Lung (tissue), 12 donors: ENCODE results near the gene TYSND1. TPM values are rescaled to one million over a fixed set of nuclear protein-coding genes. Genes with fewer than 3 reads are reported as not detected.
"Not testable (repeated sequence)": the region's sequence is repeated elsewhere in the genome, so short reads cannot be mapped to it uniquely, and the experiment has no call there.

Experiments used
- ATAC-seq: fragments of 200-7000 bp; cut with Tn5 transposase; one replicate; pipeline ENCODE4 v1.9.1; 2020; ENCODE audit warnings: moderate number of reproducible peaks; ENCODE audit not compliant: insufficient read depth, low FRiP score
- DNase-seq, 3 donors: peaks; one replicate each; pipeline ENCODE4 v3.0.0-alpha.2; 2013 to 2017
- H3K27ac ChIP-seq, 2 donors: one replicate each; pipeline ENCODE4 v1.5.1; 2013; ENCODE audit warnings: mild to moderate bottlenecking in 2 of 2, moderate library complexity in 2 of 2, control low read depth in 1 of 2, inconsistent platforms in 1 of 2, low read depth in 1 of 2, low read length in 1 of 2
- H3K27me3 ChIP-seq, 3 donors: one replicate each; pipeline ENCODE4 v1.5.1; 2013; ENCODE audit warnings: low read length in 2 of 3; ENCODE audit not compliant: control insufficient read depth in 3 of 3, insufficient read depth in 3 of 3
- H3K36me3 ChIP-seq, 4 donors: one replicate each; pipeline ENCODE4 v1.5.1; 2013; ENCODE audit warnings: low read length in 4 of 4, mild to moderate bottlenecking in 1 of 4, moderate library complexity in 1 of 4; ENCODE audit not compliant: control insufficient read depth in 4 of 4, insufficient read depth in 4 of 4
- H3K4me1 ChIP-seq, 5 donors: one replicate each; pipeline ENCODE4 v1.5.1; 2013; ENCODE audit warnings: low read length in 5 of 5, mild to moderate bottlenecking in 2 of 5, moderate library complexity in 1 of 5; ENCODE audit not compliant: control insufficient read depth in 5 of 5, insufficient read depth in 5 of 5
- H3K4me3 ChIP-seq: one replicate; pipeline ENCODE4 v1.5.1; 2013; ENCODE audit warnings: mild to moderate bottlenecking, control low read depth, moderate library complexity
- H3K9ac ChIP-seq, 2 donors: one replicate each; pipeline ENCODE4 v1.5.1; 2013; ENCODE audit warnings: low read length in 2 of 2, control low read depth in 1 of 2; ENCODE audit not compliant: insufficient read depth in 1 of 2
- H3K9me3 ChIP-seq, 4 donors: one replicate each; pipeline ENCODE4 v1.5.1; 2013; ENCODE audit warnings: low read length in 3 of 4, mild to moderate bottlenecking in 1 of 4, moderate library complexity in 1 of 4; ENCODE audit not compliant: control insufficient read depth in 4 of 4, insufficient read depth in 3 of 4
- CTCF ChIP-seq: IDR thresholded peaks from 2 replicates; pipeline ENCODE4 v1.5.1; 2012; ENCODE audit warnings: mild to moderate bottlenecking; ENCODE audit errors: control extremely low read depth, extremely low read depth
- WGBS, 2 donors: extraction: QIAGEN DNeasy Blood & Tissue Kit; methylation state at CpG; one replicate each; pipeline ENCODE4 v1.1.7; 2013; 5-methylcytosine and 5-hydroxymethylcytosine counted together
- polyA plus RNA-seq, 2 donors: library from polyadenylated mRNA; stranded (reverse); fragments of 200-250 nt; gene quantifications; one replicate each; pipeline ENCODE4 v1.2.1, GENCODE V29; 2013
- total RNA-seq, 2 donors: library from RNA; depleted of rRNA in 1 of 2; stranded (reverse); fragments of >200 nt in 1 of 2; gene quantifications; one replicate each; pipeline ENCODE4 v1.2.1, GENCODE V29; 2014 to 2021
- donor health status: control.
- donor health status: control.
- donor health status: Bipolar disorder and iron deficiency.
- donor health status: healthy.
- donor health status: DM: yes; HTN: yes; CAD: no.

The TYSND1 gene
- total and polyA plus RNA-seq, 4 donors, result 7.5 to 14.9 (median 9.9) TPM

DNA sequence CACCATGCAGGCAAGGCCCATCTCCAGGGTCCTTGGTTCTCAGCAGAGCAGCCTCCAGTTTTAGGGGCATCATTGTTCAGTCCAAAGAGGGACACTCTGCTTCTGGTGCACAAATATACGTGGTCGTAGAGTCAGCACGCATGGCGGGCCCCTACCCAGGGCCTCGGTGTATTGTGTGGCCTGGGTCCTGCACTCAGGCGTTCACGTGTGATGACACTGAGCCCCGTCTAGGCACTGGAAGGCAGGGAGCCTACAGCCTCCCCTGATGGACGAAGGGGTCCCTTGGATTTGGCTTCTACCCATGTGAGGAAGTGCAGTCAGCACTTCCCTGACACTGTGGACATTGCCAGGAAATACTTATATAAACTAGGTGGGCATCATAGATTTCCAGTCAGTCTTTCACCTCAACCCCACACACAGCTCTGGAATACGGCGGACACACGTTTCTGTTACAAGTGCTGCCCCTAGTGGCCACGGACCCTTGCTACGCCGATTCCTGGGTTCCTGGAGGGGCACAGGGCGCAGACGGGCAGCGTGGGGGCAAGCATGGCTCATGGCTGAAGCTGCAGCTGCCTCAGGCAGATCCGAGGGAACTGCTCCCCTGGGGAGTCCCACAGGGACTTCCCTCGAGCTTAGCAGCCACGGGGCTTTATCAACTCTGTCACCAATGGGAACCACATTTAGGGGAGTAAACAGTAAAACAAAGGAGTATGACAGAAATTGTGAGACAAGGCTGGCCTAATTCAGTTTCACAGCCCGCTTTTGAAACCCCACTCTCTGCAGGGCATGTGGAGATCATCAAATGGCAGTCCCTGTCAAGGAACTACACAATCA, 39.3 kb downstream of the TYSND1 start:
- no peak for DNase-seq
- Histone ChIP-seq H3K9me3 (no peaks in the 10 kb centered on the region), H3K4me1 (no peaks in the 10 kb centered on the region), H3K27ac (no peak overlapping the region), H3K9ac (no peak overlapping the region), H3K27me3 (no peaks in the 10 kb centered on the region), H3K36me3 (peaks cover 4 to 29% (median 14%) of the 10 kb centered on the region in 4 donors), H3K4me3 (no peak overlapping the region)
- 76 to 85% methylated on average over 22 of the region's 22 CpGs for WGBS, 2 donors
- ATAC-seq, result no peak
- TF ChIP-seq CTCF, result no peak

DNA sequence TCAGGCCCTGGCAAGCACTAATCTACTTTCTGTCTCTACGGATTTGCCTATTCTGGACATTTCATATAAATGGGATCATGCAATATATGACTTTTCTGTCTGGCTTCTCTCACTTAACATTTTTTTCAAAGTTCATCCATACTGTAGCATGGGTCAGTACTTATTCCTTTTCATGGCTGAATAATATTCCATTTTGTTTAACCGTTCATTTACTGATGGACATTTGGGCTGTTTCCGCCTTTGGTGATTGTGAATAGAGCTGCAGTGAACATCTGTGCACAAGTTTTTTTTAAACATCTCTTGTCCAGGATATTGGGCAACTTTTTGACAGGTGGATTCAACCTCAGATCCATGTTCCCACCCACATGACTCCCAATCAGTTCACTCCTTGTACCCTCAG, 44.8 kb downstream of the TYSND1 start:
- 85 to 86% methylated on average over 3 of the region's 3 CpGs for WGBS, 2 donors
- H3K36me3 ChIP-seq, result peaks cover 0 to 38% (median 8%) of the 10 kb centered on the region in 4 donors

DNA sequence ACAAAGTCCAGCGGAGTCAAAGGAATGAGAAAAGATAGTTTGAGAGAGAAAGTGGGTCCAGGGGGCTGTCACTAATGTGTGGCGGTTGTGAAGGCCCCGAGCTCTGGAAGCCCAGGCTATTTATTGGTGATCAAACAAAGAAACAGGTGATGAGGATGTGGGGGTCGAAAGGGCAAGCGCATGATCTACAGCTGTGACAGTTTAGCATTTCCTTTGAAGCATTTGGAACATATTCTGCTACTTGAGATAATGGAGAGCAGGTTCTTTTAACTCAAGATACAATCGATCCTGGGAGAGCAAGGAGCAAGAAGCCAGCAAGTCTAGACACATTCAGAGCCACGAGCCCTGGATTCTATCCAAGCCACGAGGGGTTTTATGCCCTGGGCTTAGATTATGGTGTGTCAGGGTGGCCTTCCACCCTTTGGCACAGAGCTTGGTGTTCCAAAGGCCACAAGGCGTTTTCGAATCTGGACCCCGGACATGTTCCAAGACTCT, 45.4 kb downstream of the TYSND1 start:
- DNase-seq, H3K4me1 ChIP-seq, ATAC-seq, H3K27ac ChIP-seq, H3K9ac ChIP-seq, H3K27me3 ChIP-seq, H3K9me3 ChIP-seq, H3K4me3 ChIP-seq: not testable (repeated sequence)
- H3K36me3 ChIP-seq, result peaks cover 0 to 42% (median 10%) of the 10 kb centered on the region in 4 donors
- 81 to 83% methylated on average over 11 of the region's 11 CpGs for WGBS, 2 donors

More for the DNA sequence above, 44.8 kb downstream of the TYSND1 start:
- ATAC-seq (no peak), DNase-seq (no peak)
- no peak overlapping the region for H3K27ac ChIP-seq
- H3K27me3 ChIP-seq, result no peaks in the 10 kb centered on the region
- no peaks in the 10 kb centered on the region for H3K9me3 ChIP-seq
- no peak overlapping the region for H3K4me3 ChIP-seq
- TF ChIP-seq CTCF, result no peak
- no peak overlapping the region for H3K9ac ChIP-seq
- H3K4me1 ChIP-seq, result no peaks in the 10 kb centered on the region

- Histone ChIP-seq H3K4me1 (no peaks in the 10 kb centered on the region), H3K4me3 (no peak overlapping the region), H3K27ac (no peak overlapping the region), H3K36me3 (peaks cover 0 to 40% (median 19%) of the 10 kb centered on the region in 4 donors), H3K27me3 (no peaks in the 10 kb centered on the region), H3K9ac (no peak overlapping the region), H3K9me3 (no peaks in the 10 kb centered on the region)
- TF ChIP-seq CTCF, result no peak
- DNase-seq (no peak), ATAC-seq (no peak)
- WGBS, 2 donors, result 97 to 98% methylated on average over 3 of the region's 3 CpGs
Measured at GRCh38 chr10:70098271-70098670, 48.2 kb downstream of the TYSND1 start.
